ENCODE measurements around the gene ARMH1.

ARMH1 gene

GRCh38 chr1:44672254-44672955 lies 2.1 kb upstream of the ARMH1 start:
- DNase-seq = no peak

- DNase-seq = no peak
Observed at GRCh38 chr1:44672961-44673674, 1.4 kb upstream of the ARMH1 start.

DNA sequence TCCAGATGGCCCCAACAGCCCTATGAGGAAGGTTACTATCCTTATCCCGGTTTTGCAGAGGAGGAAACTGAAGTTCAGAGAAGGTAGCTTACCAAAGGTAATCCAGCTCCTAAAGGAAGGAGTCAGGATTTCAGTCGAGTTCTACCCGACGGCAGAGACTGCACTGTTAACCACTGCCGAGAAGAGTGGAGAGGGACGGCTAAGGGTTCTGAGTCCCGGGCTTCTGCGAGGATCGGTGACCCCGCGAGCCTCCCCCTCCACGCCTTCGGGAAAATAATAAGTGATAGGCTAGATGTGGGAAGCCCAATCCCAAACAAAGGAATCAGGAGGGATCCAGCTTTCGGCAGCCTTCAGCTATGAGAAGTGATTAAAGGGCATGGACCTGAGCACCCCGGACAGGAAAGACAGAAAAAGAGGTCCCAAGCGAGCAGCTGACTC lies 820 bp upstream of the ARMH1 start:
- DNase-seq = no peak

- no peak for DNase-seq
Observed at GRCh38 chr1:44675186-44675585, 672 bp downstream of the ARMH1 start.

- DNase-seq = no peak
Observed at GRCh38 chr1:44676484-44677200, 2.1 kb downstream of the ARMH1 start.

GRCh38 chr1:44677201-44677766 lies 2.8 kb downstream of the ARMH1 start:
- peak; percentile 34 for DNase-seq

- DNase-seq = no peak
Observed at GRCh38 chr1:44678120-44678519, 3.6 kb downstream of the ARMH1 start.

- DNase-seq = no peak
Observed at GRCh38 chr1:44678626-44679025, 4.1 kb downstream of the ARMH1 start.

- DNase-seq = no peak
Observed at GRCh38 chr1:44679468-44679867, 5.0 kb downstream of the ARMH1 start.

GRCh38 chr1:44681905-44682882 lies 7.7 kb downstream of the ARMH1 start:
- no peak for DNase-seq

DNA sequence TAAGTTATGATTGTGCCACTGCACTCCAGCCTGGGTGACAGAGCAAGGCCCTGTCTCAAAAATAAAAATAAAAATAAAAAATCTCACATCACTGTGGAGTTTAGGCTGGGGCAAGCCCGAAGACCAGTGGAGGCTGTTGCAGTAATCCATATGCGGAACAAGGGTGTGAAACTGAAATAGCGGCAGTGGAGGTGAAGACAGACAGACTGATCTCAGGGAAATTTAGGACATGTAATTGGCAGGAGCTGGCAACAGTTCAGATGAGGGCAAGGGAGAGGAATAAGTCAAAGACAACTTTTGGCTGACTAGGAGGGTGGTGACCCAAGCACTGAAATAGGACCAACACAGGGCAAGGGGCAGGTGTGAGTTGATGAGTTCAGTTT lies 8.4 kb downstream of the ARMH1 start:
- no peak for DNase-seq

DNA sequence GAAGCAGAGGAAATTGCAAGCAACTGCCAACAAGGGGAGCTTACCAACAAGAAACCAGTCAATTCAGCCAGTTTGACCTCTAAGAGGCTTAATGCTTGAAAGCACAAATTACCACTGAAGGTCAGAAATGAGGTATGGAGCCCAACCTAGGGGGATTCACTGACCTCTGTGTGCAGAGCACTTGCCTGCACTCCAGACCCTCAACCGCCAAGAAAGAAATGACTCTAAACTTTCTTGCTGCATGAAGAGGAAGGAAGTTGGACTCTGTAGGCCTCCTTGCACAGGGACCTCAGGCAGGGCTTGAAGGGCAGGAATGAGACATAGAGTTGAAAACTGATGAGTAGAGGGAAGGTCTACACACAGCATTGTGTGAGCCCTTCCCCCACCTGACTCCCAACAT lies 10.0 kb downstream of the ARMH1 start:
- DNase-seq = no peak

- DNase-seq = no peak
Observed at GRCh38 chr1:44685218-44685617, 10.7 kb downstream of the ARMH1 start.

GRCh38 chr1:44685881-44686280 lies 11.4 kb downstream of the ARMH1 start:
- no peak for DNase-seq

GRCh38 chr1:44688760-44689446 lies 14.4 kb downstream of the ARMH1 start:
- no peak for DNase-seq

DNA sequence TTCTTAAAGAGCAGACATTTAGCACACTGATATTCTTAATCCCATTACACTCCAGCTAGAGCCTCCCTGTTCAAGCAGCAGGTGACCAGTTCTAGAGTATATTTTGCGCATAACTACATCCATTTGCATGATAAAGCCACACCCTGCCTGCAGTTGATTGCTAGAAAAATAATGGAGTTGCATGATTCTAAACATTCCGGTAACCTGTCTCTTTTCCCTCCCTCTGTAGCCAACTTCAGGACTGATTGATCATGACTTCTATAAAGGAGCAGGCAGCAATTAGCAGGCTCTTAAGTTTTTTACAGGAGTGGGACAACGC lies 14.9 kb downstream of the ARMH1 start:
- peak; percentile 32 for DNase-seq

DNA sequence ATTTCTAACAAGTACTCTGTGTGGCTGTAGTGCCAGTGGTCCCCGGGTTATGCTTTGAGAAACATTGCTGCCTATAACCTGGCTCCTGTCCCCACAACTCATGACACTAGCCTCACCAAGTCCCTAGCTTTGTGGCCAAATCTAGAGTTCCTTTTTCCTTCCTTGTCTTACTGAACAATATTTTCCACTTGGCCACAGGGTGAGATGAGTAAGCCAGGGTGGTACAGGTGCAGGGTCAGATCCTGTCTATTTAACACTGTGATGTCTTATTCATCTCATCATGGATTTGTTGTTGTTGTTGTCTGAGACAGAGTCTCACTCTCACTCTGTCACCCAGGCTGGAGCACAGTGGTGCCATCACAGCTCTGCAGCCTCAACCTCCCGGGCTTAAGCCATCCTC lies 18.6 kb downstream of the ARMH1 start:
- no peak for DNase-seq

- no peak for DNase-seq
Observed at GRCh38 chr1:44693900-44694299, 19.4 kb downstream of the ARMH1 start.

DNA sequence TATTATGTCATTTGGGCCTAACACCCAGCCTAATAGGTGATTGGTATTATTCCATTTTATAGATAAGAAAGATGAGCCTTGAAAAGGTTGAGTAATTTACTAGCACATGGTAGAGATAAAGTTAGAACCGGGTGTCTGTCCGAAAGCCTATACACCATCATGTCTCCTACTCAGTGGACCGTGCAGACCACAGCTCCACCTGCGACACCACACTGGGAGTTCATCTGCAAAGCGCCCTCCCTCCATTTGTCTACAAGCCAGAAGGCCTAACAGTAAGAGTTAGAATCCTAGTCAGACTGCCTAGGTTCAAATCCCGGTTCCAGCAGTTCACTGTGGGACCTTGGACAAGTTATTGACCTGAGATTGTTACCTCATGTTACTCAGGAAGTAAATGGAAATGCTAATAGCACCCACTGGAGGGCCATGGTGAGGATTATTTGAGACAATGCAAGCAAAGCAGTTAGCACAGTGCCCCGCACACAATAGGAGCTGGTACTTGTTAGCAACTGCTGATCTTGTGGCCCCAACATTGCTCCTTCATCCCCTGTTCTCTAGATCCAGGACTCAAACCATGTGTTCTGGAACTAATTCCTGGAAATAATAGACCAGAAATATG lies 20.5 kb downstream of the ARMH1 start:
- DNase-seq = no peak

DNA sequence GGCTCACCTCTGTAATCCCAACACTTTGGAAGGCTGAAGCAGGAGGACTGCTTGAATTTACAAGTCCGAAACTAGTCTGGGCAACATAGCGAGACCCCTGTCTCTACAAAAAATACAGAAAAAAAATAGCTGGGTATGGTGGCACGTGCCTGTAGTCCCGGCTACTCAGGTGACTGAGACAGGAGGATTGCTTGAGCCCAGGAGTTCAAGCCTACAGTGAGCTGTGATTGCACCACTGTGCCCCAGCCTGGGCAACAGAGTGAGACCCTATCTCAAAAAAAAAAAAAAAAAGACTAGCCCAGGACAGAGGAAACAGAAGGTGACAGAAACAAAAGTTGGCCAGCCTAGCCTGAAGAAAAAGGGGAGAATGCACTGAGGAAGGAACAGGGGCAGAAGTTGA lies 21.2 kb downstream of the ARMH1 start:
- no peak for DNase-seq

- DNase-seq = no peak
Observed at GRCh38 chr1:44696101-44696500, 21.6 kb downstream of the ARMH1 start.
